Ovary (tissue), 3 donors: ENCODE measurements around the gene CNNM4.

ENCODE experiments used
- EP300 ChIP-seq: sonication (generic); formaldehyde crosslinking; IDR thresholded peaks from one replicate; pipeline ENCODE4 v1.6.1; 2017; ENCODE audit warnings: antibody characterized with exemption
- POLR2A ChIP-seq: fragments of 450-650 bp; IDR thresholded peaks from one replicate; pipeline ENCODE4 v1.6.1; 2017; ENCODE audit warnings: antibody characterized with exemption, mild to moderate bottlenecking, moderate library complexity
- TF ChIP-seq, protein P1 (sequence below), 3 donors: fragments of 450-650 bp in 2 of 3; fragments of 200-600 bp in 1 of 3; IDR thresholded peaks; one replicate each; pipeline versions ENCODE4 v1.5.1 to v1.8.0; 2016 to 2022; ENCODE audit warnings: antibody characterized with exemption in 3 of 3, mild to moderate bottlenecking in 1 of 3
- donor health status: DM: no; HTN: no; CAD: no.

DNA sequence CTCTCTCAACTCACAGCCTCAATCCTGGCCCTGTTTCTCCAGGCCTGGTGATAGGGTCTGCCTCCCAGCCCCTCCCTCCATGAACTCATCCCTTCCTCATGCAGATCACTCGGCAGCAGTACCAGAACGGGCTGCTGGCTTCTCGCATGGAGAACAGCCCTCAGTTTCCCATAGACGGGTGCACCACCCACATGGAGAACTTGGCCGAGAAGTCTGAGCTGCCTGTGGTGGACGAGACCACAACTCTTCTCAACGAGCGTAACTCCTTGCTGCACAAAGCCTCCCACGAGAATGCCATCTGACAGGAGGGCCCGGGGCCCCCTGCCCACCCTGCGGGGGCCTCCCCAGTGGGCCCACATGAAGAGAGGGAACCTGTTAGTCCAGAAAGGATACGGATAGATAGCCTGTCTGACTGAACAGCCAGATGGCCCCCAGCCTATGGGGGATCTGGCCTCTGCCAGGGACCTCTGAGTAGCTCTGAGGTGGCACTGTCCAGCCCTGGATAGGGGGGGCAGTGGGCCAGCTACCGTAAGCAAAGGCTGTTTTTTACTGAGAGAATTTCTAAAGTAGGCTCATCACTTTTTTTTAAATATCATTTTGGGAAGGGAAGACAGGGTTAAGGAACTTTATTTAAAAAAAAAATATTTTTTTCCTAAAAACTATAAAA lies 48.6 kb downstream of the CNNM4 start:
- TF ChIP-seq POLR2A (no peak), EP300 (no peak)
- TF ChIP-seq, protein P1, sequence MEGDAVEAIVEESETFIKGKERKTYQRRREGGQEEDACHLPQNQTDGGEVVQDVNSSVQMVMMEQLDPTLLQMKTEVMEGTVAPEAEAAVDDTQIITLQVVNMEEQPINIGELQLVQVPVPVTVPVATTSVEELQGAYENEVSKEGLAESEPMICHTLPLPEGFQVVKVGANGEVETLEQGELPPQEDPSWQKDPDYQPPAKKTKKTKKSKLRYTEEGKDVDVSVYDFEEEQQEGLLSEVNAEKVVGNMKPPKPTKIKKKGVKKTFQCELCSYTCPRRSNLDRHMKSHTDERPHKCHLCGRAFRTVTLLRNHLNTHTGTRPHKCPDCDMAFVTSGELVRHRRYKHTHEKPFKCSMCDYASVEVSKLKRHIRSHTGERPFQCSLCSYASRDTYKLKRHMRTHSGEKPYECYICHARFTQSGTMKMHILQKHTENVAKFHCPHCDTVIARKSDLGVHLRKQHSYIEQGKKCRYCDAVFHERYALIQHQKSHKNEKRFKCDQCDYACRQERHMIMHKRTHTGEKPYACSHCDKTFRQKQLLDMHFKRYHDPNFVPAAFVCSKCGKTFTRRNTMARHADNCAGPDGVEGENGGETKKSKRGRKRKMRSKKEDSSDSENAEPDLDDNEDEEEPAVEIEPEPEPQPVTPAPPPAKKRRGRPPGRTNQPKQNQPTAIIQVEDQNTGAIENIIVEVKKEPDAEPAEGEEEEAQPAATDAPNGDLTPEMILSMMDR (IDR thresholded peaks at IDR 0.05) = no peak
